Stimulated activated CD8-positive, alpha-beta memory T cell treated with anti-CD3 and anti-CD28 coated beads, Interleukin-2, amount 100 ng/mL, for 48 hours (primary cell): ENCODE results near the gene MEMO1.
"Not testable (repeated sequence)": the region's sequence is repeated elsewhere in the genome, so short reads cannot be mapped to it uniquely, and the experiment has no call there.

Experiments
- DNase-seq, 2 donors: peaks; one replicate each; pipeline ENCODE4 v3.0.0-alpha.2; 2020; ENCODE audit warnings: low read depth in 2 of 2

MEMO1 gene

GRCh38 chr2:31907491-31907890, 103.3 kb downstream of the MEMO1 start:
- DNase-seq, result not testable (repeated sequence)

GRCh38 chr2:31903109-31903780, 107.6 kb downstream of the MEMO1 start:
- DNase-seq, result no peak

- DNase-seq, result no peak
These were observed 108.9 kb downstream of the MEMO1 start for GRCh38 chr2:31901900-31902299.

GRCh38 chr2:31900156-31900555, 110.7 kb downstream of the MEMO1 start:
- DNase-seq, result not testable (repeated sequence)

DNA sequence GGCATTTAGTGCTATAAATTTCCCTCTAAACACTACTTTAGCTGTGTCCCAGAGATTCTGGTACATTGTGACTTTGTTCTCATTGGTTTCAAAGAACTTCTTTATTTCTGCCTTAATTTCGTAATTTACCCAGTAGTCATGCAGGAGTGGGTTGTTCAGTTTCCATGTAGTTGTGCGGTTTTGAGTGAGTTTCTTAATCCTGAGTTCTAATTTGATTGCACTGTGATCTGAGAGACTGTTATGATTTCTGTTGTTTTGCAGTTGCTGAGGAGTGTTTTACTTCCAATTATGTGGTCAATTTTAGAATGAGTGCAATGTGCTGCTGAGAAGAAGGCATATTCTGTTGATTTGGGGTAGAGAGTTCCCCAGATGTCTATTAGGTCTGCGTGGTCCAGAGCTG, 112.5 kb downstream of the MEMO1 start:
- not testable (repeated sequence) for DNase-seq

DNA sequence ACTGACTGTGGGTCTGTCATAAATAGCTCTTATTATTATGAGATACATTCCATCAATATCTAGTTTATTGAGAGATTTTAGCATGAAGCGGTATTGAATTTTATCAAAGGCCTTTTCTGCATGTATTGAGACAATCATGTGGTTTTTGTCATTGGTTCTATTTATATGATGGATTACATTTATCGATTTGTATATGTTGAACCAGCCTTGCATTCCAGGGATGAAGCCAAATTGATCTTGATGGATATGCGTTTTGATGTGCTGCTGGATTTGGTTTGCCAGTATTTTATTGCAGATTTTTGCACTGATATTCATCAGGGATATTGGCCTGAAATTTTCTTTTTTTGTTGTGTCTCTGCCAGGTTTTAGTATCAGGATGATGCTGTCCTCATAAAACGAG, 113.5 kb downstream of the MEMO1 start:
- DNase-seq, result not testable (repeated sequence)

GRCh38 chr2:31896293-31896692, 114.5 kb downstream of the MEMO1 start:
- DNase-seq, result no peak

GRCh38 chr2:31894656-31895055, 116.2 kb downstream of the MEMO1 start:
- no peak for DNase-seq

DNA sequence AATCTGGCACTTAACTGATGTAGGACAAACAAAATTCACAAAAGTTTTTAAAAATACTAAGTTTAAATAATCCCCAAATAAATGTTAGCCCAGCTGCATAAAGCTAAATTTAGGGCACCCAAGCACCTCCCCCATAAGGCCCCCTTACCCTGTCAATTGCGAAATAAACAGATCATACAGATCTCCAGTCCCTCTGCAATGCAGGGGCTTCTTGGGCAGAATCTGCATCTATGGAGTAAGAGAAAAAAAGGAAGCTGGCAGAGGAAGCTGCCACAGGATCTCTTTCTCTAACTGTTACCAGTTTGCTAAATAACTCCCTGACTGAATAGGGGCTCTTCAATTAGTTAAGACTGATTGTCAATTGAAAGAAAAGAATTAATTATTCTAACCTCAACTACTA, 117.7 kb downstream of the MEMO1 start:
- no peak for DNase-seq

GRCh38 chr2:31889044-31889443, 121.8 kb downstream of the MEMO1 start:
- DNase-seq, result no peak

DNA sequence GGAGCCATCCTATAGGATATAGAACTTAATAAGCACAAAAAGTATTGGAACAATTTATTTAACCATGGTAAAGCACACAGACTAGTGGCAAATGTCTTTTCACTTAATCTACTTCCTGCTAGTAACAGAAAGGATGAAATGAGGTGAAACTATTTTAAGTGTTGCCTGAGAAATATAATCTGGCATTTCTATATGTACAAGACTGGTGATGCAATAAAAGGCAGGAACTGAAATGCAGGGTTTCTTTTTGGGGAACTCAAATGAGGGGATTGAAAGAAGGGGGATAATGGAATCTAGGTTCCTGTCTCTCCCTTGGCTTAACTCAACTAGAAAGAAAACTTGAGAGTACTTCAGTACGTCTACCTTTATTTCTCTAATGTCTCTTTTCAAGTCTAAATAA, 122.3 kb downstream of the MEMO1 start:
- DNase-seq, result no peak

DNA sequence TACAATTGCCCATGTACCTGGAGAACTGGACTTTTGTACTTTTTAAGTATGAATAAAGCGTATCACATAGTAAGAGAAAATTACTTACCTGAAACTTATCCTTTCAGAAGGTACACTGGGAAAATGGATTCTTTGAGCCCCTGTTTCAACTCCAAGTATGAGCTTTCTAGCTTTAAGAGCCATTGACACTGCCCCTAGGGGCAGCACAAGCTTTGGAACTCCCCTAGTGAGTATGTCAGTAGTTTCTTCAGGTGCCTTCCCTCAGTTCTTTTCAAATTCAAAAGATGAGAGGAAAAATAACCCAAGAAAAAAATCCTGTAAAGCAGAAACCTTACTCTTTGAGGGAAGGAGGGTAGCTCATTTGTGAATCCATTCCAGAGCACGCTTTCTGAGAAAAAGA, 124.1 kb downstream of the MEMO1 start:
- no peak for DNase-seq

DNA sequence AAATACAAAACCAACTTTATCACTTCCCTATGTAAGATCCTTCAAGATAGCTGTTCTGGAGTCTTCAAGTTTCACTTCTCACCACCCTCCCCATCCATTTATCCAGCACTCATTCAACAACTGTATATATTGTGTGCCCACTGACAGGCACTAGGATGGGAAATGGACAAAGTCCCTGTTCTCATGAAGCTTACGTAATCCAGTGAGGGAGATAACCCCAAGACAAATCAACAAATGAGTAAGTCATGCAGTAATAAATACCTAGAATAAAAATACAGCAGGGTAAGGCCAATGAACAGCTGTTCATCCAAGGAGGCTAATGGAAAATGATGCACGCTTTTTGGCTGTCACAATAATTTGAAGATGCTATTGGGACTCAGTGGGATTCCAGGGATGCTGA, 133.8 kb downstream of the MEMO1 start:
- DNase-seq, result no peak

DNA sequence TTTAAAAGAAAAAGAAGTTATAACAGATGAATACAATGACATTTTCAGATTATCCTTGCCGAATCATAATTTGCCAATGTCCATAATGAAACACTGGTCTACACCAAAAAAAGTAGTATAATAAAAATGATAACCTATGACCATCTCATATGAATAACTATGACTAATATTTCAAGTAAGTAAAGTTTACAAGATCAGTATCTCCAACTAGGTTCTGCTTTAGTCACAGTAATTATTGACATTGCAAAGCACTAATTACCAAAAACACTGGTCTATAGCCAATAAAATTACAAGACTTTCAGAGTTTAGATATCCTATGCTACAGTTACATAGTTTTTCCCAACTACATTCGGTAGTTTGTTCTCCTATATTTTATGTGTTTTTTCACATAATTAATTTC, 136.7 kb downstream of the MEMO1 start:
- no peak for DNase-seq

DNA sequence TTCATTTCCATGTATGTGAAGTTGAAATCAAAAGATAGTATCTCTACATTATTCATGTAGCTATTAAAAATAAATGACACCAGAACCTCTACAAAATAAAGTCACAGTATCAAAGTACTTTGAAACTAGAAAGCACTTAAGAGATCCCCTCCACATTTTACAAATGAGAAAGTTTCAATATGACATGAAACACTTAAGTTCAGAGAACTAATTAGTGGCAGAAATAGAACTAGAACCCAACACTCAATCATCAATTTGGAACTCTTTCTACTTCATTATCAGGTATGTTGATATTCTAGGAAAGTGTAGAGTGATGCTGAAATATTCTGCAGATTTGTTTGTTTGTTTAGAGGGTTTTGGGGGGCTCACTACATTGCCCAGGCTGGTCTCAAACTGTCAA, 145.6 kb downstream of the MEMO1 start:
- DNase-seq, result no peak

DNA sequence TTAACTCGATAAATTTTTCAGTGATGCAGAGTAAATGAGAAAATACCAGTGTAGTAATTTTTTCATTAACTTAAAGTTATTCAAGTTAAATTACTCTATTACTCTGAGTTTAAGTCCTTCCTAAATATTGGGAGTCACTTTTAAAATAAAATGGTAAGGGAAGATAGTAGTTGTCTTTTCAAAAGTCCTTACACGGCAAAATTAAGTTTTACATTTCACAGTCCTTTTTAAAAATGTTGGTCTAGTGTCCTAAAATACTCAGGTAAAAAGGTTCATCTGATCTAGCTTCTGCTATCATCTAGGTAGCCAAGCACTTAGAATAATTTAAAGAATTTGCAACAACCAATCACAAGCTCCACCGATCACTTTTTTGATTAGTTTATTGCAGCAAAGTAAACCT, 146.9 kb downstream of the MEMO1 start:
- no peak for DNase-seq

DNA sequence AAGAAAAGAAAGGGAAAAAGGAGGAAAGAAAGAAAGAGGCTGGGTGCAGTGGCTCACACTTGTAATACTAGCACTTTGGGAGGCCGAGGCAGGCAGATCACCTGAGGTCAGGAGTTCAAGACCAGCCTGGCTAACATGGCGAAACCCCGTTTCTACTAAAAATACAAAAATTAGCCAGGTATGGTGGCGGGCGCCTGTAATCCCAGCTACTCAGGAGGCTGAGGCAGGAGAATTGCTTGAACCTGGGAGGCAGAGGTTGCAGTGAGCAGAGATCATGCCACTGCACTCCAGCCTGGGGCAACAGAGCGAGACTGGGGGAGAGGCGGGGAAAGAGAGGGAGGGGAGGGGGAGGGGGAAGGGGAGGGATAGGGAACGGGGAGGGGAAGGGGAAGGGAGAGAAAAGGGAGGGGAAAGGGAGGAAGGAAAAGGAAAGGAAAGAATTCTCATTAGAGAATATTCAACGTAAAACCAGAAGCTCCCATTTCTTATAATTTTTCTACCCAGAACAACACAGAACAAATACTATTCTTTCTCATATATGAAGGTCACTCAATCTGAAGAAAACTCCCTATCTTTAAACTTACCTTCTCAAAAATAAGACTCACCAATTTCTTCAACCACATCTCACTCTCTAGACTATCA, 147.7 kb downstream of the MEMO1 start:
- not testable (repeated sequence) for DNase-seq

- DNase-seq, result no peak
These were observed 150.8 kb downstream of the MEMO1 start for GRCh38 chr2:31859959-31860358.

GRCh38 chr2:31853521-31853920, 157.3 kb downstream of the MEMO1 start:
- no peak for DNase-seq

- not testable (repeated sequence) for DNase-seq
These were observed 168.7 kb downstream of the MEMO1 start for GRCh38 chr2:31842150-31842549.

- DNase-seq, result no peak
These were observed 175.4 kb downstream of the MEMO1 start for GRCh38 chr2:31835450-31835849.

DNA sequence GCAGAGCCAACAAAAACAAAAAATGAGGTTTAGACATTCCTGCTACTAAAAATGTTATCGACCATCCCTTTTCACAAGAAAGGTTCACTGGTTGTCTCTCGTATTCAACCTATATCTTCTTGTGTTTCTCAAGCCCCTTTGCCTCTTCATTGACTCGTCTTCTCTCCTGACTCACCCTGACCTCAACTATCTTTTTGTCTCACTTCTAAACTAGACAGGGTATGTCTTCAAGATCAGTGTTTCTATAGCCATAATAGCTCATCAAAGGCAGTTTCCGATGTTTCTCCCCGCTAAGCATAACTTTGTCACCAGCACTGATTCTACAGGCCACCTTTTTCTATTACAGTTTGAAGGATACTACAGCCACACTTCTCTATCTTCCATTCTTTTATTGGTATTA, 178.4 kb downstream of the MEMO1 start:
- DNase-seq, result no peak

- DNase-seq, result no peak
These were observed 179.2 kb downstream of the MEMO1 start for GRCh38 chr2:31831585-31831984.

DNA sequence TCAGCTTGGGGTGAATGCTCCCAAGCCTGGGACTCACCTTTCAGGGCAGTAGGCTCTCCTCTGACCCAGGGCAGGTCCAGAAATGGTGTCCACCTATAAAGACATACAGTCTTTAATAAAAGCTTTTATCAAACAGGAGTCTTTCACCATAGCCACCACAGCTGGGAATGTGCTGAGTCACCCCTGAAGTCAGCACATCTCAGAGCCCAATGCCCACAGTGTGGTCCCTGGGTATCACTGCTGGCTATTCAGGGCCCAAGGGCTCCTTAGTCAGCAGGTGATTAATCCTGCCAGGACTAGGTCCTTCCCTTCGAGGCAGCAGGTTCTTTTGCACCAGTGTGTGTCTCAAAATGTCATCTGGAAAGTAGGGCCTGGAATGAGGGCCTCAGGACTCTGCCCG, 181.9 kb downstream of the MEMO1 start:
- DNase-seq, result no peak
